Esophagus muscularis mucosa (tissue), 4 donors: ENCODE data around the gene DAPK2. TPM values are rescaled to one million over a fixed set of nuclear protein-coding genes. Genes with fewer than 3 reads are reported as not detected.

ENCODE experiments used
- DNase-seq: peaks from one replicate; pipeline ENCODE4 v3.0.0-alpha.2; 2017; ENCODE audit errors: extremely low spot score
- H3K27ac ChIP-seq, 4 donors: fragments of 200-600 bp; sonication (generic); replicated peaks in 1 of 4; 1 replicate in 3 of 4; 2 replicates in 1 of 4; pipeline ENCODE4 v1.5.1; 2016 to 2019; ENCODE audit warnings: mild to moderate bottlenecking in 1 of 4
- H3K27me3 ChIP-seq, 4 donors: fragments of 200-600 bp; sonication (generic); one replicate each; pipeline versions ENCODE4 v1.5.1 to v1.6.0; 2016 to 2019
- H3K36me3 ChIP-seq, 4 donors: fragments of 200-600 bp; sonication (generic); one replicate each; pipeline ENCODE4 v1.5.1; 2016 to 2019
- H3K4me1 ChIP-seq, 4 donors: fragments of 200-600 bp; sonication (generic); one replicate each; pipeline ENCODE4 v1.5.1; 2016 to 2019
- H3K4me3 ChIP-seq, 4 donors: fragments of 200-600 bp; sonication (generic); 1 replicate in 2 of 4; 2 replicates in 2 of 4; pipeline ENCODE4 v1.5.1; 2016 to 2019; ENCODE audit warnings: mild to moderate bottlenecking in 4 of 4, moderate library complexity in 1 of 4
- H3K9me3 ChIP-seq, 4 donors: fragments of 200-600 bp; sonication (generic); 1 replicate in 3 of 4; 2 replicates in 1 of 4; pipeline ENCODE4 v1.5.1; 2016 to 2019
- EP300 ChIP-seq: sonication (generic); formaldehyde crosslinking; IDR thresholded peaks from one replicate; pipeline ENCODE4 v1.6.1; 2017; ENCODE audit warnings: antibody characterized with exemption
- POLR2A ChIP-seq: fragments of 450-650 bp; IDR thresholded peaks from one replicate; pipeline ENCODE4 v1.6.1; 2017; ENCODE audit warnings: antibody characterized with exemption, moderate library complexity, mild to moderate bottlenecking, low read depth
- POLR2AphosphoS5 ChIP-seq, 2 donors: sonication (generic); formaldehyde crosslinking; IDR thresholded peaks; one replicate each; pipeline ENCODE4 v1.6.1; 2017; ENCODE audit warnings: antibody characterized with exemption in 2 of 2
- WGBS: methylation state at CpG from one replicate; pipeline ENCODE4 v1.1.5; 2018; 5-methylcytosine and 5-hydroxymethylcytosine counted together
- intact Hi-C: fragments of 100-400 bp; cut with DNase I; formaldehyde crosslinking; loops from one replicate; pipeline ENCODE4 v1.15.1; 2023
- total RNA-seq, 4 donors: library from RNA; depleted of rRNA; stranded (reverse); fragments of >200 nt; gene quantifications; one replicate each; pipeline versions ENCODE4 v1.1.0 to v1.2.1, GENCODE V29; 2016
- TF ChIP-seq, protein P1 (sequence below), 3 experiments: fragments of 200-600 bp in 2 of 3; fragments of 450-650 bp in 1 of 3; sonication (generic) in 2 of 3; IDR thresholded peaks; one replicate each; pipeline ENCODE4 v1.5.1; 2017 to 2019; ENCODE audit warnings: antibody characterized with exemption in 3 of 3, mild to moderate bottlenecking in 2 of 3, moderate library complexity in 1 of 3

The DAPK2 gene
- total RNA-seq, 4 donors from 2014 or later, result 1.5 to 11.2 (median 7.3) TPM

GRCh38 chr15:63983061-63983711, 63.1 kb downstream of the DAPK2 start:
- WGBS, result 92% methylated on average over 19 of the region's 19 CpGs
- TF ChIP-seq POLR2AphosphoS5 (IDR thresholded peaks at IDR 0.05), result no peak
- no peak for TF ChIP-seq EP300
- TF ChIP-seq POLR2A, result no peak
- TF ChIP-seq, protein P1, sequence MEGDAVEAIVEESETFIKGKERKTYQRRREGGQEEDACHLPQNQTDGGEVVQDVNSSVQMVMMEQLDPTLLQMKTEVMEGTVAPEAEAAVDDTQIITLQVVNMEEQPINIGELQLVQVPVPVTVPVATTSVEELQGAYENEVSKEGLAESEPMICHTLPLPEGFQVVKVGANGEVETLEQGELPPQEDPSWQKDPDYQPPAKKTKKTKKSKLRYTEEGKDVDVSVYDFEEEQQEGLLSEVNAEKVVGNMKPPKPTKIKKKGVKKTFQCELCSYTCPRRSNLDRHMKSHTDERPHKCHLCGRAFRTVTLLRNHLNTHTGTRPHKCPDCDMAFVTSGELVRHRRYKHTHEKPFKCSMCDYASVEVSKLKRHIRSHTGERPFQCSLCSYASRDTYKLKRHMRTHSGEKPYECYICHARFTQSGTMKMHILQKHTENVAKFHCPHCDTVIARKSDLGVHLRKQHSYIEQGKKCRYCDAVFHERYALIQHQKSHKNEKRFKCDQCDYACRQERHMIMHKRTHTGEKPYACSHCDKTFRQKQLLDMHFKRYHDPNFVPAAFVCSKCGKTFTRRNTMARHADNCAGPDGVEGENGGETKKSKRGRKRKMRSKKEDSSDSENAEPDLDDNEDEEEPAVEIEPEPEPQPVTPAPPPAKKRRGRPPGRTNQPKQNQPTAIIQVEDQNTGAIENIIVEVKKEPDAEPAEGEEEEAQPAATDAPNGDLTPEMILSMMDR (IDR thresholded peaks at IDR 0.05), result no peak
- DNase-seq, result no peak
- Histone ChIP-seq H3K27ac (no peak overlapping the region), H3K27me3 (no peaks in the 10 kb centered on the region), H3K4me1 (peaks cover 11 to 53% (median 14%) of the 10 kb centered on the region in 4 donors), H3K4me3 (no peak overlapping the region), H3K9me3 (no peaks in the 10 kb centered on the region), H3K36me3 (no peaks in the 10 kb centered on the region)
- intact Hi-C loops, result no loop called here

GRCh38 chr15:63982381-63982854, 63.9 kb downstream of the DAPK2 start:
- no peak for DNase-seq
- WGBS, result 93% methylated on average over 7 of the region's 7 CpGs
- Histone ChIP-seq H3K27ac (no peak overlapping the region), H3K36me3 (no peaks in the 10 kb centered on the region), H3K4me3 (no peak overlapping the region), H3K27me3 (no peaks in the 10 kb centered on the region), H3K9me3 (no peaks in the 10 kb centered on the region), H3K4me1 (peaks cover 11 to 53% (median 14%) of the 10 kb centered on the region in 4 donors)
- intact Hi-C loops, result no loop called here
- TF ChIP-seq POLR2AphosphoS5 (IDR thresholded peaks at IDR 0.05), result no peak
- no peak for TF ChIP-seq POLR2A

DNA sequence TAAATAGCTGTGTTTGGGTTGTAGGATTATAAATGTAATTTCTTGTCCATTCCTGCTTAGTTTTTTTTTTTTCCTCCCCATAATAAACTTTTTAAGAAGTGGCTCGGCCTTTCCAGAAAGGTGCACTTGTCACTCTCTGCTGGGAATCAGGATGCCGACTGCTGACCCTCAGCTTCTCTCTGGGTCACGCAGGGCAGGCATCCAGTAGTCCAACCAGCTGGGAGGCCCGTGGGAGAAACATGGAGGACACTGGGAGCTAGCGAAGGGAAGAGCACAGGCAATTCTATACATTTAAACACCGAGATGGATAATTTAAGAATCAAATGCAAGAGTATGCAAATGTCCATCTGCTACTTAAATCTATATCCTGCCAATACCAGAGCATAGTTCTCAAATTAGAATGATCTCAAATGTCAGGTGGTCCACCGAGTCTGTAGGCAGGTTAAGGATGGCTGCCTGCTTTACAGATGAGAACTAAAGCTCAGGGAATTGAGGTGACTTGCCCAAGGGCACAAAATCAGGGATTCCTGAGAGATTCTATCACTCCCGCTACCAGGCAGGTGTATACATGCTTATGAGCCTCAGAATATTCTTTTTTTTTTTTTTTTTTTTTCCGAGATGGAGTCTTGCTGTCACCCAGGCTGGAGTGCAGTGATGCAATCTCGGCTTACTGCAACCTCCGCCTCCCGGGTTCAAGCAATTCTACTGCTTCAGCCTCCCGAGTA, 64.5 kb downstream of the DAPK2 start:
- TF ChIP-seq EP300, result no peak
- Histone ChIP-seq H3K27me3 (no peaks in the 10 kb centered on the region), H3K36me3 (no peaks in the 10 kb centered on the region), H3K27ac (no peak overlapping the region), H3K4me3 (no peak overlapping the region), H3K4me1 (peaks cover 11 to 46% (median 14%) of the 10 kb centered on the region in 4 donors), H3K9me3 (no peaks in the 10 kb centered on the region)
- DNase-seq, result no peak
- intact Hi-C loops, result no loop called here
- 94% methylated on average over 13 of the region's 13 CpGs for WGBS

GRCh38 chr15:63979262-63979793, 67.0 kb downstream of the DAPK2 start:
- Histone ChIP-seq H3K27me3 (no peaks in the 10 kb centered on the region), H3K4me1 (peaks cover 0 to 24% (median 0%) of the 10 kb centered on the region in 4 donors), H3K27ac (no peak overlapping the region), H3K36me3 (no peaks in the 10 kb centered on the region), H3K4me3 (no peak overlapping the region), H3K9me3 (no peaks in the 10 kb centered on the region)
- intact Hi-C loops, result no loop called here
- TF ChIP-seq POLR2AphosphoS5 (IDR thresholded peaks at IDR 0.05) (no peak), POLR2A (no peak), EP300 (no peak)
- TF ChIP-seq, protein P1 (IDR thresholded peaks at IDR 0.05), result no peak
- no peak for DNase-seq
- 60% methylated on average over 5 of the region's 6 CpGs for WGBS

DNA sequence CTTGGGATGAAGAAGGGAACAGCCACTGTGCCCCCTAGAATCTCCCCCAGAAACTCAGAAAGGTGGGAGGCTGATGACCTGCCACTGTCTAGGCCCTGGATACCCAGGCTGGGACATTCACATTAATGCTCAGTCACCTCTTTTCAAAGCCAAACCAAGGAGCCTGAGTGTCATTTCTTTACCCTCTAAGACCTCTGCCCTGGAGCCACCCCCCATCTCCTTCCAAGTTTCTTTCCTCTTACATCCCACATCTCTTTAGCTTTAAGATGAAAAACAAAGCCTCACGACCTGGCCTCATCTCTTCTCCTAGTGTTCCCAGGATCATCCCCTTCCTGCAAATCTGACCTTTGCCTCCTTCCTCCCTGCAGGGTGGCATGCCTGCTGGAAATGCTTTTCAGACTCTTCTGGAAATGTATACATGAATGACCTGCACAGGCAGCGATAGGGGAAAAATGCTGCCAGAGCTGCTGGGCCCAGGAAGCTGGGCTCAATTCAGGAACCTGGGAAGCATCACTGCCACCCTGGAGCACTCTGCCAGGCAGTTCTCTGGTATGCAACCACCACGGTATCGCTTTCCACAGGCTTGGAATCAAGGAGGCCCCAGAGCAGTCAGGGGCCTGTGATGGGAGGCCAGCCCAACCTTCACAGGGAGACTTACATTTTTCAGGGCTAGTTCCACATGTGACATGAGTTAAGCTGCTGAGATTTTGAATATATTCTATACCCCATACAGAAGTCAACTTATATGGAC, 67.6 kb downstream of the DAPK2 start:
- Histone ChIP-seq H3K4me3 (no peak overlapping the region), H3K27ac (no peak overlapping the region), H3K9me3 (no peaks in the 10 kb centered on the region), H3K4me1 (peaks cover 0 to 19% (median 0%) of the 10 kb centered on the region in 4 donors), H3K27me3 (no peaks in the 10 kb centered on the region), H3K36me3 (no peaks in the 10 kb centered on the region)
- 59% methylated on average over 4 of the region's 4 CpGs for WGBS
- TF ChIP-seq, protein P1 (IDR thresholded peaks at IDR 0.05), result no peak
- no peak for TF ChIP-seq EP300
- no peak for TF ChIP-seq POLR2A
- no peak for TF ChIP-seq POLR2AphosphoS5 (IDR thresholded peaks at IDR 0.05)
- intact Hi-C loops, result no loop called here
- no peak for DNase-seq
